Left forelimb (tissue), 1 donor: ENCODE measurements around the gene ROPN1B.
"Not testable (repeated sequence)": the region's sequence is repeated elsewhere in the genome, so short reads cannot be mapped to it uniquely, and the experiment has no call there.

Experiments
- DNase-seq: peaks from one replicate; pipeline ENCODE4 v3.0.0-alpha.2; 2018; ENCODE audit warnings: low spot score

ROPN1B gene

GRCh38 chr3:125968701-125969592 is at the start of gene ROPN1B:
TSS of gene ROPN1B (plus strand) at chr3:125969178. CDS start at chr3:125972055, 2,877 bp downstream.
- not testable (repeated sequence) for DNase-seq

GRCh38 chr3:125920191-125920590 is 48.8 kb upstream of the ROPN1B start:
- DNase-seq: not testable (repeated sequence)

GRCh38 chr3:125920751-125921279 is 48.2 kb upstream of the ROPN1B start:
- not testable (repeated sequence) for DNase-seq

GRCh38 chr3:125921712-125922111 is 47.3 kb upstream of the ROPN1B start:
- not testable (repeated sequence) for DNase-seq

GRCh38 chr3:125923324-125924115 is 45.5 kb upstream of the ROPN1B start:
- DNase-seq: not testable (repeated sequence)

- DNase-seq: not testable (repeated sequence)
Measured at GRCh38 chr3:125924276-125924675, 44.7 kb upstream of the ROPN1B start.

GRCh38 chr3:125925727-125926126 is 43.3 kb upstream of the ROPN1B start:
- DNase-seq: not testable (repeated sequence)

- DNase-seq: not testable (repeated sequence)
Measured at GRCh38 chr3:125928771-125929545, 40.0 kb upstream of the ROPN1B start.

- DNase-seq: not testable (repeated sequence)
Measured at GRCh38 chr3:125929765-125930164, 39.2 kb upstream of the ROPN1B start.

- not testable (repeated sequence) for DNase-seq
Measured at GRCh38 chr3:125931355-125931880, 37.6 kb upstream of the ROPN1B start.

GRCh38 chr3:125933397-125934173 is 35.4 kb upstream of the ROPN1B start:
- DNase-seq: not testable (repeated sequence)

- not testable (repeated sequence) for DNase-seq
Measured at GRCh38 chr3:125935252-125935874, 33.6 kb upstream of the ROPN1B start.

GRCh38 chr3:125936210-125936815 is 32.7 kb upstream of the ROPN1B start:
- not testable (repeated sequence) for DNase-seq

- not testable (repeated sequence) for DNase-seq
Measured at GRCh38 chr3:125936891-125937290, 32.1 kb upstream of the ROPN1B start.

GRCh38 chr3:125947806-125948205 is 21.2 kb upstream of the ROPN1B start:
- not testable (repeated sequence) for DNase-seq

- not testable (repeated sequence) for DNase-seq
Measured at GRCh38 chr3:125948901-125949300, 20.1 kb upstream of the ROPN1B start.

- DNase-seq: not testable (repeated sequence)
Measured at GRCh38 chr3:125951176-125951575, 17.8 kb upstream of the ROPN1B start.

GRCh38 chr3:125957020-125957419 is 12.0 kb upstream of the ROPN1B start:
- DNase-seq: not testable (repeated sequence)

- DNase-seq: no peak
Measured at GRCh38 chr3:125957674-125958510, 11.1 kb upstream of the ROPN1B start.
